GM21360 (cell line): Measurements from ENCODE around the gene GRM6.

Experiments used
- ATAC-seq: cut with Tn5 transposase; IDR thresholded peaks from one replicate; pipeline ENCODE4 v1.9.1; 2021; ENCODE audit warnings: mild to moderate bottlenecking, moderate library complexity; ENCODE audit not compliant: unreplicated experiment

Gene GRM6

GRCh38 chr5:178984145-178985072, 10.7 kb downstream of the GRM6 start:
- no peak for ATAC-seq

- no peak for ATAC-seq
Observed at GRCh38 chr5:178983728-178984127, 11.4 kb downstream of the GRM6 start.

GRCh38 chr5:178982941-178983340, 12.2 kb downstream of the GRM6 start:
- ATAC-seq = no peak

GRCh38 chr5:178981381-178981780, 13.7 kb downstream of the GRM6 start:
- ATAC-seq = no peak

GRCh38 chr5:178965465-178966055, 29.6 kb downstream of the GRM6 start:
- ATAC-seq = no peak

GRCh38 chr5:178941361-178941760, 53.8 kb downstream of the GRM6 start:
- no peak for ATAC-seq

GRCh38 chr5:178940569-178941360, 54.4 kb downstream of the GRM6 start, which contains the start of gene ZNF454:
Gene ZNF454 (plus strand): TSS chr5:178941198. CDS start chr5:178942792, 1,594 bp downstream.
- ATAC-seq = no peak

- no peak for ATAC-seq
Observed at GRCh38 chr5:178931846-178932760, 63.0 kb downstream of the GRM6 start.
